Stimulated activated CD8-positive, alpha-beta memory T cell treated with anti-CD3 and anti-CD28 coated beads, Interleukin-15, amount 100 ng/mL, for 24 hours (primary cell): ENCODE results near the gene PRRX2.
"Not testable (repeated sequence)": the region's sequence is repeated elsewhere in the genome, so short reads cannot be mapped to it uniquely, and the experiment has no call there.

ENCODE experiments used
- DNase-seq: peaks from one replicate; pipeline ENCODE4 v3.0.0-alpha.2; 2020; ENCODE audit warnings: low read depth

Gene PRRX2

DNA sequence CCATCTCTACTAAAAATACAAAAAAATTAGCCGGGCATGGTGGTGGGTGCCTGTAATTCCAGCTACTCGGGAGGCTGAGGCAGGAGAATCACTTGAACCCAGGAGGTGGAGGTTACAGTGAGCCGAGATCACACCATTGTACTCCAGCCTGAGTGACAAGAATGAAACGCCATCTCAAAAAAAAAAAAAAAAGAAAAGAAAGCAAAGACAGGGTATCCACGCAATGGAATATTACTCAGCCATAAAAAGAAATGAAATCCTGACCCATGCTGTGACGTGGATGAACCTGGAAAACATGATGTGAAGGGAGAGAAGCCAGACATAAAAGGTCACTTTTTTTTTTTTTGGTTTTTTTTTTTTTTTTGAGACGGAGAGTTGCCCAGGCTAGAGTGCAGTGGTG, 95.3 kb downstream of the PRRX2 start:
- not testable (repeated sequence) for DNase-seq

DNA sequence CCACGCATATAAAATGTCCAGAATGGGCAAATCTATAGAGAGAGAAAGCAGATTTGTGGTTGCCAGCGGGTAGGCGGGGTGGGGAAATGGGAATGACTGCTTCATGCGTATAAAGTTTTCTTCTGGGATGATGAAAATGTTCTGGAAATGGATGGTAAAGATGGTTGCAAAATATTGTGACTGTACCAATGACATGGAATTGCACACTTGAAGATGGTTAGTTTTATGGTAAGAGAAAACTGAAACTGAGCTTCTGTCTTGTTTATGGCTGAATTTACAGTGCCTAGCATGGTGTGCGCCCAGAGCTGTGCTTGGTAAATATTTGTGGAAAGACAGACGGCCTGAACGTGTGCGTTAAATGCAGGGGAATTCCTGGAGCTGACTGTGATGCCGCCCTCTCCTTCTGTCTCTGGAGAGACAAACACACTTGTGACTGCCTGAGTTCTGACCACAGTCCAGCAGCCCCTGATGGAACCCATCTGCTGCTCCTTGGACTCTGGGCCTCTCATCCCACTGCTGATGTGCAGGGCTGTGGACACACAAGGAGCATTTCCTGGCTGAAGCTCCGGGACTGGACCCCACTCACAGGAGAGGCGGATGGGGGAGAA, 96.0 kb downstream of the PRRX2 start:
- no peak for DNase-seq

DNA sequence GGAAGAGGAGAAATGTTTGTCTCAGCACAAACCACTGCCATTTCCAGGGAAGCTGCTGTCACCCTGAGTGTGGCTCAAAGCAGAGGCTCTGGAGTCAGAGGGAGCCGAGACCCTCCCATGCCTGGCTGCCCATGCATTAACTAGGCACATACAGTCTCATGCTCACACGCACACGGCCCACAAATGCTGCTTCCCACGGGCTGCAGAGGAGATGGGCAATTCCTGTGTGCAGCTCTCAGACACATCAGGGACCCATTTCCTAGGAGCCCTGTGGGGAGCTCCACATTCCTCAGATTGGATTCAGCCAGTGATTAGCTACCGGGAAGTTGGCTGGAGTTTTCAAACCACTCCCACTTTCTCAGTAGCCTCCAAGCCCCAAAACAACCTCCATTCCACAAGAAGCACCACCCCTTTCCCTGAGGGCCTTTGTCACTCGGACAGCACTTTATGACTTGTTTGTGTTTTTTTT, 96.5 kb downstream of the PRRX2 start:
- no peak for DNase-seq

DNA sequence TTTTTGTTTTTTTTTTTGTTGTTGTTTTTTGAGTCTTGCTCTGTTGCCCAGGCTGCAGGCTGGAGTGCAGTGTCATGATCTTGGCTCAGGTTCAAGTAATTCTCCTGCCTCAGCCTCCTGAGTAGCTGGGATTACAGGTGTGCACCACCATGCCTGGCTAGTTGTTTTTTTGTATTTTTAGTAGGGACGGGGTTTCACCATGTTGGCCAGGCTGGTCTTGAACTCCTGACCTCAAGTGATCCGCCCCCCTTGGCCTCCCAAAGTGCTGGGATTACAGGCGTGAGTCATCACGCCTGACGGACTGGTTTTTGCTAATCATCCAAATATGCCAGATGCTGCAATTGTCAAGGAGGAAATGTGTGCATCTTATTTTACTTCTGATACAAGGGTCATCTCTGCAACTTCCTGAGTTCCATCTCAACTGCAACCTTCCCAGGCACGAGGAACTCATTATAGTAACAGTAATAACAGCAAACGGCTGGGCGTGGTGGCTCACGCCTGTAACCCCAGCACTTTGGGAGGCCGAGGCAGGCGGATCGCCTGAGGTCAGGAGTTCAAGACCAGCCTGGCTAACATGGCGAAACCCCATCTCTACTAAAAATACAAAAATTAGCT, 97.0 kb downstream of the PRRX2 start:
- not testable (repeated sequence) for DNase-seq

DNA sequence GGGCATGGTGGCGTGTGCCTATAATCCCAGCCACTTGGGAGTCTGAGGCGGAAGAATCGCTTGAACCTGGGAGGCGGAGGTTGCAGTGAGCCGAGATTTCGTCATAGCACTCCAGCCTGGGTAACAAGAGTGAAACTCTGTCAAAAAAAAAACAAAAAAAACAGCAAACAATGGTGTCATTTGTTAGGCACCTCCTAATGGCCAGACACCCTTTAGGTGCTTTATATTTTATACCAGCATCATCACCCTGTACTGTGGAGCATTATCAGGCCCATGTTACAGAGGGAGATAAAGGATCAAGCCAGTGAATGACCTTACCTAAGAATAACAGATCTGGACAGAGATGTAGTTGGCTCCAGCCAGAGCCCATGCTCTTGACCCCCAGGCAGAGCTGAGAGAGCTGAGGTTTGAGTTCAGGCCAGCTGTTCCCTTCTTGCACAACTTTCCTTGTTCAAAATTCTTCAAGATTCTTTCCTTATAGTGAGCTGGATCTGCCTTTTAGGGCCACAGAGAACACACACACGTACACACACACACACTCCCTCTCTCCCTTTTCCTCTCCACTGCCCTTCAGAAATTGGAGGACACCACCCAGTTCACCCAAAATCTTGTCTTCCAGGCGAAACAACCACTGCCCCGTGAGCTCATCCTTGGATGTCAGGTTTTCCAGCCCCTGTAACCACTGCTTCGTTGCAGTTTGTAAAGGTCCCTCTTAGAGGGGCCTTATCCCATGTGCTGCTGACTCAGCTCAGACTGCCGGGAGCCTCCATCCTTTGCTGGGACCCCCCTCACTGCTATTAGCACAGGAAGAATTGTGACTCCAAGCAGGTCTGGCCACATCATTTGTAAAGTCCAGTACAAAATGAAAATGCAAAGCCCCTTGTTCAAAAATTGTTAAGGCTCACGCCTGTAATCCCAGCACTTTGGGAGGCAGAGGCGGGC, 97.8 kb downstream of the PRRX2 start:
- no peak for DNase-seq

DNA sequence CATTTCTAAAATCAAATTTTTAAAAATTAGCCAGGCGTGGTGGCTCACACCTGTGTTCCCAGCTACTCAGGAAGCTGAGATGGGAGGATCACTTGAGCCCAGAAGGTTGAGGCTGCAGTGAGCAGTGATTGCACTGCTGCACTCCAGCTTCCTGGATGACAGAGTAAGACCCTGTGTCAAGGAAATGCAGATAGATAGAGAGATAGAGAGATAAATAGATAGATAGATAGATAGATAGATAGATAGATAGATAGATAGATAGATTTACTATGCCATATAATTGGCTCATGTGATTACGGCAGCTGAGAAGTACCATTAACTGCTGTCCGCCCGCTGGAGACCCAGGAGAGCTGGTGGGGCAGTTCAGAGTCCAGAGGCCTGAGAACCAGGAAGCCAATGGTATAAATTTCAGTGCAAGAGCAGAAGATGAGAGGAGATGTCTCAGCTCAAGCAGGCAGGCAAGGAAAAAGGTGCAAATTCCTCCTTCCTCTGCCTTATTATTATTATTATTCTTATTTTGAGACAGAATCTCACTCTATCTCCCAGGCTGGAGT, 100.4 kb downstream of the PRRX2 start:
- no peak for DNase-seq

DNA sequence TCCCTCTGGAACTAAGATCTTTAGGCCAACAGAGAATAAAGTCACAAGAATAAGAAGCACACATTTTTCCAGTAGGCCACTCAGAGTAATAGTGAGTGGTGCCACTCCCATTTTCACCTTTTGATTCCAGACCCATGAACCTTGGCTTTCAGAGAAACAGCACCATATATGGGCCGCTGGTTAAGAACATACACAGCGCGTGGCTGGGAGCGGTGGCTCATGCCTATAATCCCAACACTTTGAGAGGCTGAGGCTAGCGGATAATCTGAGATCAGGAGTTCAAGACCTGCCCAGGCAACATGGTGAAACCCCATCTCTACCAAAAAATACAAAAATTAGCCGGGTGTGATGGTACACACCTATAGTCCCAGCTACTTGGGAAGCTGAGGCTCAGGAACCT, 103.0 kb downstream of the PRRX2 start:
- no peak for DNase-seq

DNA sequence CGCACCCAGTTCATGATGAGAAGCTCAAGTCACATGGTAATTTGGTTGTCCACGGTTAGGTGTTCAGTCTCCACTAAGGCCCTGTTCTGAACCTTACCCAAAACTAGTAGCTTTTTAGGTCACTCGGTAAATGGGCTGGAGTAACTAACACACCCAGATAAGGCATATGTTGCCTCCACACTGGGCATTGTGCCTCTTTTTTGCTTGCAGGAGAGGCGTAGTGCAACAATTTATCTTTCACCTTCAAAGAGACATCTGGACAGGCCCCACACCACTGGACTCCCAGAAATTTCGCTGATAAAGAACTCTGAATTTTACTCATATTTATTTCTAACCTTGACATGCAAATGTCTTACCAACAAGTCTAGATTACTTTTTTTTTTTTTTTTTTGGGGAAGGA, 104.2 kb downstream of the PRRX2 start:
- DNase-seq, result no peak

DNA sequence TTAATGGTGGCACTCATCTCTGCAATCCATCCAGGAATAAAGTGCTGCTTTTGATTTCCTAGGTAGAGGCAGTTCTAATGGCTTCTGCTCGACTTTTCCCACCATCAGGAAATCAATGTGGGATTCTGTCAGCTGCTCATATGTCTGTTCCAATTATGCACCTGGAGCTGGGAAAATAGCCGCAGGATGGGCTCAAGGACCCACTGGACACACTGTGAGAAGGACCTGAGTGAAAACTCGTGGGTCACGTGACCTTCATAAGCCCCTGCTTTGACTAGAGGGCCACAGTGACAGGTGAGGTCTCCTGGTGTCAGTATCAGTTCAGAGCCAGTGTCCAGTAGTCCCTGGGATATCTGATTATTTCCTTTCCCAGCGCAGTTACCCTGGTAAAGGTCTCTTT, 105.3 kb downstream of the PRRX2 start:
- no peak for DNase-seq
